Measurements from ENCODE around the gene RBMS1.

GRCh38 chr2:160245614-160246155 lies 247.9 kb downstream of the RBMS1 start:
- TF ChIP-seq CTCF (IDR thresholded peaks at IDR 0.05): no peak
- no peak for TF ChIP-seq EP300 (IDR thresholded peaks at IDR 0.05)
- no peak for TF ChIP-seq POLR2A (IDR thresholded peaks at IDR 0.05)

All from sigmoid colon (tissue), 4 donors.